SIG-M5 treated with dmso at 0.1 percent for 504 hours (cell line): ENCODE data around the gene SH2B3.
A peak's percentile ranks its signal among the peaks of the same experiment; 100 is the strongest.
"Not testable (repeated sequence)": the region's sequence is repeated elsewhere in the genome, so short reads cannot be mapped to it uniquely, and the experiment has no call there.

ENCODE experiments used
- DNase-seq: peaks from one replicate; lab custom pipeline; 2025; ENCODE audit not compliant: unreplicated experiment; lab: John Stamatoyannopoulos, UW

SH2B3 gene

GRCh38 chr12:111386885-111387284 lies 18.8 kb upstream of the SH2B3 start:
- DNase-seq = no peak

GRCh38 chr12:111387747-111388323 lies 17.9 kb upstream of the SH2B3 start:
- no peak for DNase-seq

- no peak for DNase-seq
These were observed 16.1 kb upstream of the SH2B3 start for GRCh38 chr12:111389635-111390034.

- no peak for DNase-seq
These were observed 14.8 kb upstream of the SH2B3 start for GRCh38 chr12:111390910-111391309.

GRCh38 chr12:111393700-111394300 lies 11.9 kb upstream of the SH2B3 start:
- peak; percentile 81 for DNase-seq

GRCh38 chr12:111394480-111394879 lies 11.2 kb upstream of the SH2B3 start:
- no peak for DNase-seq

- peak; percentile 14 for DNase-seq
These were observed 10.2 kb upstream of the SH2B3 start for GRCh38 chr12:111395336-111396187.

- not testable (repeated sequence) for DNase-seq
These were observed 9.5 kb upstream of the SH2B3 start for GRCh38 chr12:111396271-111396670.

- DNase-seq = peak; percentile 84
These were observed 8.8 kb upstream of the SH2B3 start for GRCh38 chr12:111396726-111397445.

GRCh38 chr12:111398530-111398929 lies 7.2 kb upstream of the SH2B3 start:
- DNase-seq = peak; percentile 32

GRCh38 chr12:111399741-111400404 lies 5.8 kb upstream of the SH2B3 start:
- not testable (repeated sequence) for DNase-seq

- DNase-seq = no peak
These were observed 4.5 kb upstream of the SH2B3 start for GRCh38 chr12:111401167-111401605.

- DNase-seq = not testable (repeated sequence)
These were observed 3.3 kb upstream of the SH2B3 start for GRCh38 chr12:111402490-111402824.

GRCh38 chr12:111404362-111405148 lies 1.2 kb upstream of the SH2B3 start:
- DNase-seq = peak; percentile 22

- DNase-seq = peak; percentile 91
These were observed 419 bp upstream of the SH2B3 start for GRCh38 chr12:111405149-111405858.

GRCh38 chr12:111406474-111407376 lies 1.0 kb downstream of the SH2B3 start:
- DNase-seq = peak; percentile 97

- no peak for DNase-seq
These were observed 1.8 kb downstream of the SH2B3 start for GRCh38 chr12:111407377-111408115.

- no peak for DNase-seq
These were observed 2.4 kb downstream of the SH2B3 start for GRCh38 chr12:111408116-111408440.
